ENCODE results near the gene EHMT1. TPM values are rescaled to one million over a fixed set of nuclear protein-coding genes. Genes with fewer than 3 reads are reported as not detected.

The EHMT1 gene
- total RNA-seq, 6 experiments from 2014 or later = 41.0 to 116 (median 46.9) TPM

- no peak for TF ChIP-seq CTCF (IDR thresholded peaks at IDR 0.05)
- peaks cover 57% of the 10 kb centered on the region for H3K36me3 Mint-ChIP-seq (ENCODE audit: low read depth)
- H3K4me3 Mint-ChIP-seq = no peak overlapping the region
- peaks cover 7% of the 10 kb centered on the region for H3K9me3 Mint-ChIP-seq
- no peak for DNase-seq
- peaks cover 24% of the 10 kb centered on the region for H3K4me1 Mint-ChIP-seq (ENCODE audit: low read depth)
- H3K27ac Mint-ChIP-seq = no peak overlapping the region
- peaks cover 7% of the 10 kb centered on the region for H3K27me3 Mint-ChIP-seq (ENCODE audit: insufficient read depth)
These were observed 134.5 kb downstream of the EHMT1 start for GRCh38 chr9:137753192-137753765.

GRCh38 chr9:137755261-137755927 is 136.6 kb downstream of the EHMT1 start:
- DNase-seq = no peak
- Mint-ChIP-seq H3K27me3 (ENCODE audit: insufficient read depth) (peaks cover 10% of the 10 kb centered on the region), H3K27ac (no peak overlapping the region), H3K9me3 (peaks cover 7% of the 10 kb centered on the region), H3K4me3 (no peak overlapping the region), H3K36me3 (ENCODE audit: low read depth) (peaks cover 68% of the 10 kb centered on the region), H3K4me1 (ENCODE audit: low read depth) (peaks cover 26% of the 10 kb centered on the region)
- TF ChIP-seq CTCF (IDR thresholded peaks at IDR 0.05) = no peak

GRCh38 chr9:137756045-137756744 is 137.4 kb downstream of the EHMT1 start:
- Mint-ChIP-seq H3K4me1 (ENCODE audit: low read depth) (peaks cover 26% of the 10 kb centered on the region), H3K36me3 (ENCODE audit: low read depth) (peaks cover 66% of the 10 kb centered on the region), H3K27ac (peak overlapping the region; percentile 20; the same call in 1 of the 2 replicates), H3K27me3 (ENCODE audit: insufficient read depth) (peaks cover 10% of the 10 kb centered on the region), H3K9me3 (peaks cover 7% of the 10 kb centered on the region), H3K4me3 (no peak overlapping the region)
- TF ChIP-seq CTCF (IDR thresholded peaks at IDR 0.05) = no peak
- DNase-seq = no peak

GRCh38 chr9:137757139-137757538 is 138.3 kb downstream of the EHMT1 start:
- Mint-ChIP-seq H3K4me1 (ENCODE audit: low read depth) (peaks cover 26% of the 10 kb centered on the region), H3K27ac (peak overlapping the region; percentile 95), H3K9me3 (peaks cover 7% of the 10 kb centered on the region), H3K27me3 (ENCODE audit: insufficient read depth) (peaks cover 10% of the 10 kb centered on the region), H3K4me3 (peak overlapping the region; percentile 80), H3K36me3 (ENCODE audit: low read depth) (peaks cover 65% of the 10 kb centered on the region)
- DNase-seq = peak; percentile 7
- no peak for TF ChIP-seq CTCF (IDR thresholded peaks at IDR 0.05)

- Mint-ChIP-seq H3K27ac (peak overlapping the region; percentile 95), H3K36me3 (ENCODE audit: low read depth) (peaks cover 65% of the 10 kb centered on the region)
- TF ChIP-seq CTCF (IDR thresholded peaks at IDR 0.05) = no peak
These were observed 138.8 kb downstream of the EHMT1 start for GRCh38 chr9:137757613-137758029.

More at GRCh38 chr9:137757613-137758029, 138.8 kb downstream of the EHMT1 start:
- H3K4me3 Mint-ChIP-seq = peak overlapping the region; percentile 80
- peaks cover 26% of the 10 kb centered on the region for H3K4me1 Mint-ChIP-seq (ENCODE audit: low read depth)
- H3K27me3 Mint-ChIP-seq (ENCODE audit: insufficient read depth) = peaks cover 7% of the 10 kb centered on the region
- DNase-seq = peak; percentile 72
- H3K9me3 Mint-ChIP-seq = peaks cover 7% of the 10 kb centered on the region

All from HFFc6 (cell line).